Measurements from ENCODE around the gene SCLT1.

Gene SCLT1

GRCh38 chr4:128866269-128866668 lies 227.1 kb downstream of the SCLT1 start:
- DNase-seq, result no peak

- no peak for DNase-seq
These were observed 228.2 kb downstream of the SCLT1 start for GRCh38 chr4:128865132-128865531.

- peak; percentile 85 for DNase-seq
These were observed 229.8 kb downstream of the SCLT1 start for GRCh38 chr4:128863312-128864075.

GRCh38 chr4:128862608-128863311 lies 230.6 kb downstream of the SCLT1 start:
- peak; percentile 67 for DNase-seq

- DNase-seq, result no peak
These were observed 231.4 kb downstream of the SCLT1 start for GRCh38 chr4:128861856-128862518.

- no peak for DNase-seq
These were observed 233.3 kb downstream of the SCLT1 start for GRCh38 chr4:128859887-128860677.

GRCh38 chr4:128858879-128859671 lies 234.3 kb downstream of the SCLT1 start:
- no peak for DNase-seq

- no peak for DNase-seq
These were observed 237.1 kb downstream of the SCLT1 start for GRCh38 chr4:128856246-128856645.

GRCh38 chr4:128855621-128856020 lies 237.7 kb downstream of the SCLT1 start:
- no peak for DNase-seq

- DNase-seq, result no peak
These were observed 238.9 kb downstream of the SCLT1 start for GRCh38 chr4:128854433-128854832.

GRCh38 chr4:128853741-128854140 lies 239.6 kb downstream of the SCLT1 start:
- DNase-seq, result no peak

- DNase-seq, result no peak
These were observed 243.1 kb downstream of the SCLT1 start for GRCh38 chr4:128850252-128850651.

GRCh38 chr4:128848461-128848860 lies 244.9 kb downstream of the SCLT1 start:
- no peak for DNase-seq

- DNase-seq, result no peak
These were observed 246.1 kb downstream of the SCLT1 start for GRCh38 chr4:128847082-128847724.

GRCh38 chr4:128846063-128846462 lies 247.3 kb downstream of the SCLT1 start:
- DNase-seq, result no peak

GRCh38 chr4:128844931-128845330 lies 248.4 kb downstream of the SCLT1 start:
- no peak for DNase-seq

GRCh38 chr4:128841402-128841801 lies 251.9 kb downstream of the SCLT1 start:
- no peak for DNase-seq

- no peak for DNase-seq
These were observed 252.5 kb downstream of the SCLT1 start for GRCh38 chr4:128840711-128841318.

GRCh38 chr4:128837679-128838078 lies 255.7 kb downstream of the SCLT1 start:
- DNase-seq, result no peak

GRCh38 chr4:128837198-128837597 lies 256.1 kb downstream of the SCLT1 start:
- DNase-seq, result no peak

Data from activated CD8-positive, alpha-beta memory T cell treated with anti-CD3 and anti-CD28 coated beads for 24 hours (primary cell).